ENCODE data around the gene RASAL1.

The RASAL1 gene

DNA sequence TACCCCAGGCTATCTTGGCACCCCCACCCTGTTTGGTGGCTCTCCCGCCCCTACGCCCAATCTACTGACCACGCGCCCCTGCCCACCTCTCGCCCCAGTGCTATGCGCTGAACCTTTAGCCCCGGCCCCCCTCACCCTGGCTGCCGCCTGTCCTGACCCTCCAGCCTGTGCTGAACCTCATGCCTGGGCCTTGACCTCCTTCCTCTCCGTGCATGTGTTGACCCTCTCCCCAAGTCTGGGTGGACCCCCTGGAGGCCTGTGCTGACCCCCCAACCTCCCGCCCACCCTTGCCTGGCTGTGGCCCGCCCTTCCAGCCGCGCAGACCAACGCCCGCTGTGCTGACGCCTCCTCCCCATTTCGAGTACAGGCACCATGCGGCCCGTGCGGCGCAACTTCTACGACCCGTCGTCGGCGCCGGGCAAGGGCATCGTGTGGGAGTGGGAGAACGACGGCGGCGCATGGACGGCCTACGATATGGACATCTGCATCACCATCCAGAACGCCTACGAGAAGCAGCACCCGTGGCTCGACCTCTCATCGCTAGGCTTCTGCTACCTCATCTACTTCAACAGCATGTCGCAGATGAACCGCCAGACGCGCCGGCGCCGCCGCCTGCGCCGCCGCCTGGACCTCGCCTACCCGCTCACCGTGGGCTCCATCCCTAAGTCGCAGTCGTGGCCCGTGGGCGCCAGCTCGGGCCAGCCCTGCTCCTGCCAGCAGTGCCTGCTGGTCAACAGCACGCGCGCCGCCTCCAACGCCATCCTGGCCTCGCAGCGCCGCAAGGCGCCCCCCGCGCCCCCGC, 58.3 kb downstream of the RASAL1 start:
- H3K27ac Mint-ChIP-seq = no peak overlapping the region
- H3K27me3 Mint-ChIP-seq = no peaks in the 10 kb centered on the region
- DNase-seq = no peak
- H3K4me3 Mint-ChIP-seq = no peak overlapping the region
- H3K4me1 Mint-ChIP-seq (ENCODE audit: low read depth) = peaks cover 32% of the 10 kb centered on the region
- H3K36me3 Mint-ChIP-seq (ENCODE audit: low read depth) = peaks cover 3% of the 10 kb centered on the region
- H3K9me3 Mint-ChIP-seq = no peaks in the 10 kb centered on the region

DNA sequence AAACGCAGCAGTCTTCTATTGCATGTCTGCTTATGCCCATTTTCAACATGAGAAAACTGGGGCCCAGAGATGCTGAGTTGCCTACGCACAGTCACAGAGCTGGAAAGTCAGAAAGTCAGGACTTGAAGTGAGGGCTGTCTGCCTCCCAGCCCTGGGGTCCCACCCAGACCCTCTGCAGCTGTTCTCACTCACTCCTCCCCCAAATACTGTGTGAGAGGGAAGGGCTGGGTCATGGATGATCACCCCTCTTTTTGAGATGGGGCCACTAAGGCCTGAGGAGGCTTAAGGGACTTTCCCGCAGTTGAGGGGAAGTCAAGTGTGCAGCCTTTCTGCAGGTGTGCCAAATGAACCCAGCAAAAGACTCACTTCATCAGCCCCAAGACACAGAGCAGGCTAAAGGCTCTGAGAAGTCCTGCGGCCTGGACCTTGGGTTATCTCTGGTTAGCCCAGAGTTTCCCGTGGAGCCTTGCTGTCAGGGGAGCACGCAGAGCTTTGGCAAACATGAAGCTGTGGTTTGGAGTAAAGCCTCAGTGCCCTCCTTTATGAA, 60.4 kb downstream of the RASAL1 start:
- Mint-ChIP-seq H3K4me1 (ENCODE audit: low read depth) (peaks cover 46% of the 10 kb centered on the region), H3K27ac (peak overlapping the region; percentile 69), H3K9me3 (no peaks in the 10 kb centered on the region), H3K36me3 (ENCODE audit: low read depth) (peaks cover 3% of the 10 kb centered on the region), H3K27me3 (no peaks in the 10 kb centered on the region), H3K4me3 (no peak overlapping the region)
- no peak for DNase-seq

DNA sequence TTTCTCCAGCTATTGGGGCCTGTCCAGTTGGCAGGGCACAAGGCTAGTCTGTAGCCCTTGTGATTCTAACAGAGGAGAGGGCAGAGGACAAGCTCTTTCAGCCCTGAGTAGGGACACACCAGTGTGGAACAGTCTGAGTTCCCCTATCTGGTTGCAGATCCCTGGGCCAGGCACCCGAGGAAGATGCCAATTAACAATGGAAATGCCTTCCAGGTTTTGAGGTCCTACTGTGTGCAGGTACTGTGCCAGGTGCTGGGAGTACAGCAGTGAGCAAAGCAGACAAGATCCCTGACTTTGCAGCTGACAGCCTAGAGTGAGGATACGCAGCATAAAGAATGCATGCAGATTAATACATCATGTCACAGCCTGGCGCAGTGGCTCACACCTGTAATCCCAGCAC, 62.0 kb downstream of the RASAL1 start:
- Mint-ChIP-seq H3K36me3 (ENCODE audit: low read depth) (peaks cover 3% of the 10 kb centered on the region), H3K4me3 (no peak overlapping the region), H3K27ac (peak overlapping the region; percentile 35), H3K27me3 (no peaks in the 10 kb centered on the region), H3K9me3 (no peaks in the 10 kb centered on the region), H3K4me1 (ENCODE audit: low read depth) (peaks cover 57% of the 10 kb centered on the region)
- DNase-seq = no peak

DNA sequence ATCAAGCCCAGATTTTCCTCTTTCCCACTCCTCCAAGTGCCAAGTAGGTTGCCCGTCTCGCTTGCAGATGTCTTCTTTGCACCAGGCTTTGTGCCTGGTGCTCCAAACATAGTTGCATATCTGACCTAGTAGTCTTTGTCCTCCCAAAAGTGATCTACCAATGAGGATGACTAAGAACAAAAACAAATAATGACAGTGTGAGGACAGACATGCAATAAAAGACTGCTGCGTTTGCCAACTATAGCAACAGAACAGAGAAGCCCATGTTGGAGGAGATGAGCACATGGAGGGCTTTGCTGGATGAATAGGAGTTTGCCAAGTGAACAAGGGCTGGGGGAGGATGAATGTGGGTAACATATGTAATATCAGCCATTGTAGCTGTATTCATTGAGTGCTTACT, 63.4 kb downstream of the RASAL1 start:
- H3K4me1 Mint-ChIP-seq (ENCODE audit: low read depth) = peaks cover 57% of the 10 kb centered on the region
- H3K27me3 Mint-ChIP-seq = no peaks in the 10 kb centered on the region
- DNase-seq = no peak
- no peaks in the 10 kb centered on the region for H3K36me3 Mint-ChIP-seq (ENCODE audit: low read depth)
- H3K27ac Mint-ChIP-seq = peak overlapping the region; percentile 72
- H3K9me3 Mint-ChIP-seq = no peaks in the 10 kb centered on the region
- H3K4me3 Mint-ChIP-seq = no peak overlapping the region

DNA sequence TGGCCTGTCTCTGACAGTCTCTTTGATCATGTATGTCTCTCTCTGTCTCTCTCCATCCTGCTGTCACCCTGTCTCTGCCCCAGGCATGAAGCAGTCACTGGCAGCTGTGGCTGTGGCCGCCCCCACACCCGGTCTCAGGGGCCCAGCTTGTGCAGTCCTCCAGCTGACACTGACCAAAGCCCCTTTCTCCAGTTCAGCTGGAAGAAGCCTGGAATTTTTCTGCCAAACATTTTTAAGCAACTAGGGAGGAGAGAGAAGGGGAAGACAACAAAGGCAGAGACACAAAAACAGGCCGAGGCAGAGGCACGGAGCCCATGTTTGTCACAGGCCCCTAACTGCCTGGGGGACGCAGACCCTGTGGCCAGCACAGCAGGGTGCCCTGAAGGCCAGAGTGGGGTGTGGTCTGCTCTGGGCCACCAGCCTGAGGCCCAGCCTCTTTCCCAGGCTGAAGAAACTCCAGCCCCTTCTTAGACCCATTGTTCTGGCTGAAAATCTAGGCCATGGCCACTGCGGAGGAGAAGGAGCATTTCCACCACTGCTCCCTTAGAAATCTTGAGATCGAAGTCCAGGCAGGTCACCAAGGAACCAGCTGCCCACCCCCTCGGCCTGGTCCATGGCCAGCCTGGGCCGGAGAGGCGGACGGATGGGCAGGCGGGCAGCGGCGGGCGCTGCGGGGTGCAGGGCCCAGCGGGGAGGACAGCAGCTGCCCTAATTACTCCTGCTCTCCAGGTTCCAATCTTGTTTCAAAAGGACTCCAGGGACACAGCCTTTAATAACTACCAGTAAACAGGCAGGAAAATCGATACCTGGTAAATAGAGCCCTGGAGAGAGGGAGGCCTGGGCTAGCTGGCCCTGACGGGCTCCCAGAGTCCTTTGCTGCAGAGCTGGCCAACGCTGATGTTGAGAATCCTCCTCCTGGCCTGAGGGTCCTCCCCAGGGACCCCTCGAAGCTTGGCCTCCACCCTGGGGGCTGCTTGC, 64.1 kb downstream of the RASAL1 start:
- Mint-ChIP-seq H3K4me3 (no peak overlapping the region), H3K27ac (peak overlapping the region; percentile 93), H3K36me3 (ENCODE audit: low read depth) (no peaks in the 10 kb centered on the region), H3K4me1 (ENCODE audit: low read depth) (peaks cover 57% of the 10 kb centered on the region), H3K27me3 (no peaks in the 10 kb centered on the region), H3K9me3 (no peaks in the 10 kb centered on the region)
- no peak for DNase-seq

DNA sequence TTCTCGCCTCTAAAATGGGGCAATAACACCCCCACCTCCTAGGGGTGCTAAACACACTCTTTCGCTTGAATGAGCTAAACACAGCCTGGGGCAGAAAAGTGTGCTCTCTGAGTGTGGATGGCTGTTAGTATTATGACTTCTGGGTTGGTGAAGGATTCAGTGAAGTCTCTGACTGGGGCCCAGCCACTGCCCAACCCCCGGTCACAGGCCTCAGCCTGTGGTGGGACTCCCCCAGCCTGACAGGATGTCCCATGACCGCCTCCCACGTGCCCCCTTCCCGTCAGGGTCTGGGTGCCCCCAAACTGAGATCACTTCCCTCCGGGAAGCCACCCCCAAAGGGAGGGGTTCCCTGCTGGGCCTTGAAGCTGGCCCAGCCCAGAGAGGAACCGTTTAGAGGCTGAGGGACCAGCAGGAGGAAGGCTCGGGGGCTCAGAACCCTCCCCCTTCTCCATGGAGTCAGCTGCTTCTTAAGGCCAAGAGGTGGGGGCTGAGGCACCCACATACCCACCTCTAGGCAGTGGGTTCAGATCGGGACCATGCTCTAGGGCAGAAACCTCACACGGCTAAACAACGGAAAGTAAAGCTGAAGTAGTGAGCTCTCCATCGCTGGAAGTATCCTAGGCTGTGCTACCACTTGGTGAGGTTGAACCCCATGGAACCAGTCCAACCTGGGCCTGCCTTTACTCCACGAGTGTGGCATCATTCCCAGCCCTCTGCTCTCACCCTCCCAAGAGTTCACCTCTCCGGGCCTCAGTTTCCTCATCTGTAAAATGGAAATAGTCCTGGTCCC, 65.2 kb downstream of the RASAL1 start:
- Mint-ChIP-seq H3K4me1 (ENCODE audit: low read depth) (peaks cover 50% of the 10 kb centered on the region), H3K4me3 (peak overlapping the region; percentile 54), H3K9me3 (no peaks in the 10 kb centered on the region), H3K27me3 (no peaks in the 10 kb centered on the region), H3K36me3 (ENCODE audit: low read depth) (no peaks in the 10 kb centered on the region), H3K27ac (peak overlapping the region; percentile 93)
- peak; percentile 61 for DNase-seq

DNA sequence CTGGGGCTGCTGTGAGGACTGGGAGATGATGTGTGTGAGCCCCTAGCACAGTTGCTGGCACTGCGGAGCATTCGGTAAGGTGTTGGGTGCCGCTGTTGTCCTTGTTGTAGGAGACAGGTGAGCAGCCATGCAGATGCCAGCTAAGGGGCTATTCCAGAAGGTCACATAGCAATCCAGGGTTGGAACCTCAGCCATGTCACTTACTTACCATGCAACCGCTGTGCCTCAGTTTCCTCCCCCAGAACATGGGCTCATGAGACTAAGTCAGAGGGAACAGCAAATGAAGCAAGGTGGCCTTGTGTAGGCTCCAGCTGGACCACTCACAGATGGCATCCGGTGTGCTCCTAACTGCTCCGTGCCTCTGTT, 65.8 kb downstream of the RASAL1 start:
- Mint-ChIP-seq H3K9me3 (no peaks in the 10 kb centered on the region), H3K36me3 (ENCODE audit: low read depth) (no peaks in the 10 kb centered on the region), H3K27me3 (no peaks in the 10 kb centered on the region), H3K4me3 (peak overlapping the region; percentile 54), H3K27ac (peak overlapping the region; percentile 93), H3K4me1 (ENCODE audit: low read depth) (peaks cover 46% of the 10 kb centered on the region)
- DNase-seq = no peak

DNA sequence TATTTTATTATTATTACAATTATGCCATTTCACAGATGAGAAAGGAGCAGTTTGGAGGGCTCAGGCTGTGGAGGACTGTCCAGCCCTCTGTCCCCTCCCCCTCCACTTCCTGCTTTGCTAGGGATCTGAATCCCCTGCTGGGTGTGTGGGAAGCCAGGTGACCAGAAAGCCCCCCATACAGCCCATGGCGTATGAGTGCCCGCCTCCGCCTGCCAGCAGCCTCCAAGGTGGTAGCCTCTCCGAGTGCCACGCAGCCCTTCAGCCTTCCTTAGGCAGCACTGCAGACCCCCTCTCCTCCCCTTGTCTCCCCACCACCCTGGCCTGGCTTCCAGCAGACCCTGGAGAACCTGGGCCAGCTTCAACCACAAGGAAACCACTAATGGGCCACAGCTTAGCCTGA, 66.4 kb downstream of the RASAL1 start:
- H3K4me1 Mint-ChIP-seq (ENCODE audit: low read depth) = peaks cover 46% of the 10 kb centered on the region
- DNase-seq = no peak
- no peaks in the 10 kb centered on the region for H3K9me3 Mint-ChIP-seq
- no peaks in the 10 kb centered on the region for H3K36me3 Mint-ChIP-seq (ENCODE audit: low read depth)
- no peak overlapping the region for H3K4me3 Mint-ChIP-seq
- no peak overlapping the region for H3K27ac Mint-ChIP-seq
- no peaks in the 10 kb centered on the region for H3K27me3 Mint-ChIP-seq

DNA sequence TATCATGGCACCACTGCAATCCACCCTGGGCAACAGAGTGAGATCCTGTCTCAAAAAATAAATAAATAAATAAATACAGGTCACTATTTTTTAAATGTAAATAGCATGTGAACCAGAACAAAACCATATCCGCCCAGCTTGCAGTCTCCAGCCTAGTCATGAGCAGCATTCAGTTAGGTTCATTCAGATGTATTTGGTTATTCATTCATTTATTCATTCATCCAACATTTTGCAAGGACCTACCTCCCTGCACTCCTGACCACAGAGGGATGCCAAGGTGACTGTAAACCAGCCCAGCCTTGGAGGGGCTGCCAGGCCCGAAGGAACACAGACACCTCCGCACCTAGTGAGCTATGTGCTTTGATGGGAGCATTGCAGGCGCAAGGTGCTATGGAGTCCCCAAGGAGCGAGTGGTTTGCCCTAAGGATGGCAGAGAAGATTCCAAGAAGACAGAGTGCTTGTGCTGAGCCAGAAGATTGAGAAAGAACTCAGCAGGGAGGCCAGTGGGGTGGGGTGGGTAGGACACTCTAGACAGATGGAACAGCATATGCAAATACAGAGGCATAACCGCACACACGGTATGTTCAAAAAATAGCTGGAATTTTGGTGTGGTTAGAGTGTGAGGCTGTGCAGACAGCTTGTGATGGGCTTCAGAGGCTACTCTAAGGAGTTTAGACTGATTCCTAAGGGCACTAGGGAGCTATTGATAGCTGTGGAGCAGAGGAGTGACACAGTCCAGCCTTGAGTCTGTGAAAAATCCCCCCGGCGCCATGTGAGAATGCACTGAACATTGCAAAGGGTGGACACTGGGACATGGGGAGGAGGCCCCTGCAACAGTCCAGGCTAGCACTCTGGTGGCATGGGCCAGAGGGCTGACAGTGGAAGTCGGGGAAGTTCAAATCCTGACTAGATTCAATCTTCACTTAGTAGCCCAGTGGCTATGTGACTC, 67.3 kb downstream of the RASAL1 start:
- H3K9me3 Mint-ChIP-seq = no peaks in the 10 kb centered on the region
- peak overlapping the region; percentile 9 for H3K27ac Mint-ChIP-seq
- H3K4me3 Mint-ChIP-seq = no peak overlapping the region
- DNase-seq = no peak
- no peaks in the 10 kb centered on the region for H3K27me3 Mint-ChIP-seq
- no peaks in the 10 kb centered on the region for H3K36me3 Mint-ChIP-seq (ENCODE audit: low read depth)
- H3K4me1 Mint-ChIP-seq (ENCODE audit: low read depth) = peaks cover 41% of the 10 kb centered on the region

DNA sequence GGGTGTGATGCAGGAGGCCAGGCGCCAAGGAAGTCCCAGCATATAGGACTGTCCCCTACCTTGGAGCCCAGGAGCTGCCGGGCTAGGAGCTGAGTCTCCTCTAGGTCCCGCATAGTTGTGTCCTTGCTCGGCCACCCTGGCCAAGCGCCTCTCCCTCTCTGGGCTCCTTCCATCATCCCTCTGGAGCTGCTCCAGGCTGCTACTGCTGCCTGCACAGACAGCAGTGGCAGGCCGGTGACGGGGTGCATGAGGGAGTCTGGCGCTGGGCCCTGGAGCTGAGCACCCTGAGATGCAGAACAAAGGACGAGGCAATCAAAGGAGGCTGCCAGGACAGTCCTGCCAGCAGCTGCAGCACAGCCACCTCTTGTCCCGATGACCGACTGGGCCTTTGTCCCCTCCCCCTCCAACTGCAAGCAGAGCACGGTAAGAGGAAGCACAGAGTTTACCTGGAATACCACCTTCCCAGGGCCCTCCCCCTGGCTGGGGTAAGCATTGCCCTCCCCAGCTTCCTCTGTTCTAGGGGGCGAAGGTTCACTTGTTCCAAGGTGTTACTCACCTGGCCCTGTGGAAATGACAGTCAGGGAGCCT, 68.7 kb downstream of the RASAL1 start:
- Mint-ChIP-seq H3K27me3 (no peaks in the 10 kb centered on the region), H3K27ac (no peak overlapping the region)

DNA sequence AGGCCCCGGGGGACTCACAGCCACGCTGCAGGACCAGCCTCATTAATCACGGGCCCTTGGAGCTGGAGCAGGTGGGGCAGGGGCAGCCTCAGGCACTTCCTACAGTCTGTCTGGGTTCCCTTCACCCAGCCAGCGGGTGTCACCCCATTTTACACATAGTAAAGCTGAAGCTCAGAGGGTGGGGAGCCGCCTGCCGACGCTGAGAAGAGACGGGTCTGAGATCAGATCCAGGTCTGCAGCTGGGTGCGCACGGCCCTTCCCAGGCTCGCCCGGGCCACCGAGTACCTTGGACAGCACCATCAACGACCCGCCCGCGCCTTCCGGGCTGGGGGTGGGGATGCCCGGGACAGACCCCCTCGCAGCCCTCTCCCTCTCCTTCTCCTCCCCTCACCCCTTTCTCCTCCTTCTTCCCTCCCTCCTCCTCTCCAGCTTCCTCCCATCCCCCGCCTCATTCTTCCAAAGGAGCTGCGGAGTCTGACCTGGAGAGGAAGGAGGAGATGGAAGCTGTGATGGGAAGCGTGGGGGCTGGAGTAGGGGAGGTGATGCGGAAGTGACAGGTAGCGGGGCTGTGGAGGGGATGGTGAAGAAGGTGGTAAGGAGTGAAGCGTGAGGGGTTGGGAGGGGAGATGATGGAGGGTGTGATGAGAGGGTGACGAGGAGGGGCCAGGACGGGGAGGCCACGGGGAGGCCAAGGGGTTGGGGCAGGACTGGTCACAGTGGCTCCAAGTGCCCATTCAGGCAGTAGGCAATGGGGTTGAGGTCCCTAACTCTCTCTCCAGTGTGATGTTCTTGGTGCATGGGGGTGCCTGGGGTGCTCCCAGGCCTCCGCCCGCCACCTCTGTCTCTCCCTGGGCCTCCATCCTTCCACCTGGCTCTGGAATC, 70.2 kb downstream of the RASAL1 start:
- DNase-seq = no peak
- Mint-ChIP-seq H3K9me3 (no peaks in the 10 kb centered on the region), H3K4me1 (ENCODE audit: low read depth) (peaks cover 31% of the 10 kb centered on the region), H3K27ac (no peak overlapping the region), H3K27me3 (no peaks in the 10 kb centered on the region), H3K36me3 (ENCODE audit: low read depth) (no peaks in the 10 kb centered on the region), H3K4me3 (no peak overlapping the region)

More for the DNA sequence above, 68.7 kb downstream of the RASAL1 start:
- no peaks in the 10 kb centered on the region for H3K9me3 Mint-ChIP-seq
- no peak for DNase-seq
- peaks cover 35% of the 10 kb centered on the region for H3K4me1 Mint-ChIP-seq (ENCODE audit: low read depth)
- H3K36me3 Mint-ChIP-seq (ENCODE audit: low read depth) = no peaks in the 10 kb centered on the region
- no peak overlapping the region for H3K4me3 Mint-ChIP-seq

DNA sequence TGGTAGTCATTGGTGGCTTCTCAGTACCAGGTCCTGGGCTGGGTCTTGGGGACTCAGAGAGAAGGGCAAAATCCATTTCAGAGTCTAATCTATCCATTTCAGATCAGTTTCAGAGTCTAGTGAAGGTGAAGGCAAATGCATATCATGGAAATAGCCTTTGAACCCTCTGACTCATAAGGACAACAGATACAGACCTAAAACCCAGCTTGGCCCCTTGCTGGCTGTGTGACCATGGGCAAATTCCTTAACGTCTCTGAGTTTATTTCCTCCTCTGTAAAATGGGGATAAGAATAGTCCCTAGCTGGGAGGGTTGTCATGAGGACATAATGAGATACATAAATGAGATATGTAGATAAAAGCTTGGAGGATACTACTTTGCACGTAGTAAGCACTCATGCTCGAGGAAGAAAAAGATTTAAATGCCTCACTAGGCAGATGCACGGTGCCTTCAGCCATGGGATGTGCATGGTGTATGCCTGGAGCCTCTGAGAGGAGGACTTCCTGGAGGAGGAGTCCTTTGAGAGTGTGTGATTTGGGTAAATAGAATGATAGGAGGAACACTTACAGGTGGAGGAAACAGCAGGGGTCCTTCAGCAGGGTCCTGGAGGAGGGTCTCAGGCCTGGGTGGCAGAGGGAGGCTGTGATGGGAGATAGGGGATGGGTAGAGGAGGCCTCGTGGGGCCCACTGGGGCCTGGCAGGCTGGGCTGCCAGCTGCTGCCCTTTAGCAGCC, 71.0 kb downstream of the RASAL1 start:
- Mint-ChIP-seq H3K36me3 (ENCODE audit: low read depth) (no peaks in the 10 kb centered on the region), H3K27ac (no peak overlapping the region), H3K9me3 (no peaks in the 10 kb centered on the region), H3K4me3 (no peak overlapping the region), H3K27me3 (no peaks in the 10 kb centered on the region), H3K4me1 (ENCODE audit: low read depth) (peaks cover 23% of the 10 kb centered on the region)
- DNase-seq = no peak

Data from activated T-cell treated with anti-CD3 and anti-CD28 coated beads, Interleukin-2, amount 50 U/mL, for 24 hours (primary cell).